Breast epithelium (tissue), 3 donors: ENCODE measurements around the gene CTTNBP2NL.

ENCODE experiments used
- POLR2A ChIP-seq: fragments of 450-650 bp; IDR thresholded peaks from one replicate; pipeline ENCODE4 v1.6.1; 2016; ENCODE audit warnings: antibody characterized with exemption, mild to moderate bottlenecking, moderate library complexity
- POLR2AphosphoS5 ChIP-seq, 3 donors: sonication (generic); formaldehyde crosslinking; IDR thresholded peaks; one replicate each; pipeline ENCODE4 v1.6.1; 2017; ENCODE audit warnings: antibody characterized with exemption in 3 of 3
- TF ChIP-seq, protein P1 (sequence below), 3 donors: fragments of 450-650 bp; IDR thresholded peaks; one replicate each; pipeline ENCODE4 v1.5.1; 2016 to 2017; ENCODE audit warnings: antibody characterized with exemption in 3 of 3, mild to moderate bottlenecking in 3 of 3, moderate library complexity in 3 of 3

- TF ChIP-seq, protein P1, sequence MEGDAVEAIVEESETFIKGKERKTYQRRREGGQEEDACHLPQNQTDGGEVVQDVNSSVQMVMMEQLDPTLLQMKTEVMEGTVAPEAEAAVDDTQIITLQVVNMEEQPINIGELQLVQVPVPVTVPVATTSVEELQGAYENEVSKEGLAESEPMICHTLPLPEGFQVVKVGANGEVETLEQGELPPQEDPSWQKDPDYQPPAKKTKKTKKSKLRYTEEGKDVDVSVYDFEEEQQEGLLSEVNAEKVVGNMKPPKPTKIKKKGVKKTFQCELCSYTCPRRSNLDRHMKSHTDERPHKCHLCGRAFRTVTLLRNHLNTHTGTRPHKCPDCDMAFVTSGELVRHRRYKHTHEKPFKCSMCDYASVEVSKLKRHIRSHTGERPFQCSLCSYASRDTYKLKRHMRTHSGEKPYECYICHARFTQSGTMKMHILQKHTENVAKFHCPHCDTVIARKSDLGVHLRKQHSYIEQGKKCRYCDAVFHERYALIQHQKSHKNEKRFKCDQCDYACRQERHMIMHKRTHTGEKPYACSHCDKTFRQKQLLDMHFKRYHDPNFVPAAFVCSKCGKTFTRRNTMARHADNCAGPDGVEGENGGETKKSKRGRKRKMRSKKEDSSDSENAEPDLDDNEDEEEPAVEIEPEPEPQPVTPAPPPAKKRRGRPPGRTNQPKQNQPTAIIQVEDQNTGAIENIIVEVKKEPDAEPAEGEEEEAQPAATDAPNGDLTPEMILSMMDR (IDR thresholded peaks at IDR 0.05) = no peak
- no peak for TF ChIP-seq POLR2AphosphoS5 (IDR thresholded peaks at IDR 0.05)
- no peak for TF ChIP-seq POLR2A
Measured at GRCh38 chr1:112507336-112507735, 111.3 kb downstream of the CTTNBP2NL start.
